ENCODE results near the gene PIGQ.

Gene PIGQ

DNA sequence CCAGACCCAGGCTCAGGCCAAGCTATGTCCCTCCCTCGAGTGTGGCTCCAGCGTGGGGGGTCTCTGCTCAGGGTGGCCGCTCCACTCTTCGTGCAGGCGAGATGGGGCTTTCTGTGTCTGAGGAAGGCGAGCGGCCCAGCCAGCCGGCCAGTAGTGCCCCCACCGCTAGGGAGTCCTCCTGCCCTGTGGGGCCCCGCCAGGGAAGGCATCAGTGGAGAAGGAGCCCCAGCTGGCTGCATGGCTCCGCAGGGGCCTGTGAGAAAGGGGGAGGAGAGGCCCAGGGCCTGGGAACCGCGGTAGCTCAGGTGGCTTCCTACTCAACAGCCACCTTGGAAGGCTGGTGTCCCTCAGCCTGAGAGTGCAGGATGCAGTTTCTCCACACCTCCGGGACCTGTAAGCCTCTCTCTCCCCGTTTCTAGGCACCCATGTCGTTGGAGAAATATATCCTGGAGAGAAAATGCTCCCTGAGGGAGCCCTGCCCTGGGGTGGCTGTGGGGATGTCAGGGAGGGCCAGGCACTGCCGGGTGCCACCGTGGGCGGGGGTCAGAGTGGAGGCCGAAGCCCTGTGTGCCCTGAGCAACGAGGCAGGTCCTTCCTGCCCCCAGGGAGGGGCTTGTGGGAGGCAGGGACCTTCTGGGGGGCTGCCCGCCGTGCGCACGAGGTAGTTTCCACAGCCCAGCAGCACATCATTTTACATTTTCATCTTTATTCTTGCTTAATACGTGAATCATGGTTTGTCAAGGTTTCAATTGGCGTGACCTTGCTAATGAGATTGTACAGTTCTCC, 3.3 kb downstream of the PIGQ start:
- DNase-seq = no peak

DNA sequence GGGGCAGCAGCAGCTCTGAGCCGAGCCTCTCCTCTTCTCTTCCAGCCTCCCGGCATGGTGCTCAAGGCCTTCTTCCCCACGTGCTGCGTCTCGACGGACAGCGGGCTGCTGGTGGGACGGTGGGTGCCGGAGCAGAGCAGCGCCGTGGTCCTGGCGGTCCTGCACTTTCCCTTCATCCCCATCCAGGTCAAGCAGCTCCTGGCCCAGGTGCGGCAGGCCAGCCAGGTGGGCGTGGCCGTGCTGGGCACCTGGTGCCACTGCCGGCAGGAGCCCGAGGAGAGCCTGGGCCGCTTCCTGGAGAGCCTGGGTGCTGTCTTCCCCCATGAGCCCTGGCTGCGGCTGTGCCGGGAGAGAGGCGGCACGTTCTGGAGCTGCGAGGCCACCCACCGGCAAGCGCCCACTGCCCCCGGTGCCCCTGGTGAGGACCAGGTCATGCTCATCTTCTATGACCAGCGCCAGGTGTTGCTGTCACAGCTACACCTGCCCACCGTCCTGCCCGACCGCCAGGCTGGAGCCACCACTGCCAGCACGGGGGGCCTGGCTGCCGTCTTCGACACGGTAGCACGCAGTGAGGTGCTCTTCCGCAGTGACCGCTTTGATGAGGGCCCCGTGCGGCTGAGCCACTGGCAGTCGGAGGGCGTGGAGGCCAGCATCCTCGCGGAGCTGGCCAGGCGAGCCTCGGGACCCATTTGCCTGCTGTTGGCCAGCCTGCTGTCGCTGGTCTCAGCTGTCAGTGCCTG, 4.4 kb downstream of the PIGQ start:
- DNase-seq = no peak

DNA sequence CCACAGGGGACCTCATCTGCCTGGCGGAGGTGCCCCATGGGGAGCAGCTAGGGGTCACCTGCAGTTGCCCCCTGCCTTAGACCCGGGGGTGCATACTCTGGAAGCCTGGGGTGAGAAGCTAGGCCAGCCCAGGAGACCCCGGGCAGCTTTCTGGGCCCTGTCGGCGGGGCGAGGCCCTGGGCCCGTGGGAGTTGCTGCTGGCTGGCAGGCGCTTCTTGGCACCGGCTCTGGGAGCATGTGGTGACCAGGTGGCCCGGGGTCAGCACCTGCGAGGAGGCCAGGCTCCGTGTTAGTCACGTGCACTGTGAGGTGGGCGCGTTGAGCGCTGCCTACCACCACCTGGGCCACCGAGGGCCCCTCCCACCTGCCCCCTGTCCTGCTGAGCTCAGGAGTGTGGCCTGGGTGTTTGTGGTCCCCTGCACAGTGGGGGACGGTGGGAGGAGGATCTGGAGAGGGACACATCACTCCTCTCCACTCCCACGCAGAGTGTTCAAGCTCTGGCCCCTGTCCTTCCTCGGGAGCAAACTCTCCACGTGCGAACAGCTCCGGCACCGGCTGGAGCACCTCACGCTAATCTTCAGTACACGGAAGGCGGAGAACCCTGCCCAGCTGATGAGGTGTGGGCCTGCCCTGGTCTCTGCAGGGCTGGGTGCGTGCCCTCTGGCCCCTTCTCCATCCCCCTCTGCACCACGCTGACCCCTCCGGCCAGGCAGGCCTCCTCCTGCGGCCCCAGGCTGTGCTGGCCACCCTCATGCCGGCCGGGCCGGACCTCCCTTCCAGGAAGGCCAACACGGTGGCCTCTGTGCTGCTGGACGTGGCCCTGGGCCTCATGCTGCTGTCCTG, 5.8 kb downstream of the PIGQ start:
- DNase-seq = no peak

DNA sequence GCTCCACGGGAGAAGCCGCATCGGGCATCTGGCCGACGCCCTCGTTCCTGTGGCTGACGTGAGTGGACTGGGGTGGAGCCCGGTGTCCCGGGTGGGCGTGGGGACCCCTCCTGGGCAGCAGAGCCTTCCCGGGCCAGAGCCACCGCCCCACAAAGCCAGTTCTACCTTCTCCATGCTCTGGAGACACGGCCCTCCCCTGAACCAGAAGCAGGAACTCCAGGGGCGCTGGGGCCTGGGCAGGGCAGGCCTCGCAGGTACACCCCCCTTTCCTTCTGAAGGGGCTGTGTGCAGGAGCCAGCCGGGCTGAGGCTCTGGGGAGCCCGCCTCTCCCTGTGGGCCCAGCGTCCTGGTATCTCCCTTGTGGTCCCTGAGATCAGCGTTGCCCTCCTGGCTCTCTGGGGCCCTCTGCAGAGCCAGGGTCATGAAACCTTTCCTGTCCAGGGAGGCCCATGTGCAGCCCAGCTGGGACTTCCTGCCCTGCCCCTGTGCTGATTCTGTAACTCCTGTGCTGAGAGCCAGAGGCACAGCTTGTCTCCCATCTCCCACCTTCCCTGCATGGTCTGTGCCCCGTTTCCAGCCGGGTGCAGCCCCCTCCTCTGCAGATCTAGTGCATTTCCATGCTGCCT, 6.5 kb downstream of the PIGQ start:
- no peak for DNase-seq

DNA sequence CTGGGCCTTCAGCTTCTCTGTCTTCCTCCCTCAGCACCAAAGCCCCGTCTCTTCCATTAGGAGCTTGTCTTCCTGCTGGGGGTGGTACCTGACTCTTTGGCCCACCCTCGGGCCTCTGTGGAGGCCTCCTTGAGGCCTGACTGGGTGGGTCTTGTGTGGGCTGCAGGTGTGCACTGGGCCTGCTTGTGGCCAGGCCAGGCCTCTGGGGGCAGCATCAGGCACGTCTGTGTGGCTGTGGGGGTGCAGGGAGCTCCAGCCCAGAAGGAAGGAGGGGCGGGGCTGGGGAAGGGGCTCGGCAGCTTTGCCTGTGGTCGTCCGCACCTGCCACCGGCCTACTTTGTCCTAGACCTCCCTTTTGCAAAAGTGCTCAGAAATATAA, 7.0 kb downstream of the PIGQ start:
- DNase-seq = no peak

DNA sequence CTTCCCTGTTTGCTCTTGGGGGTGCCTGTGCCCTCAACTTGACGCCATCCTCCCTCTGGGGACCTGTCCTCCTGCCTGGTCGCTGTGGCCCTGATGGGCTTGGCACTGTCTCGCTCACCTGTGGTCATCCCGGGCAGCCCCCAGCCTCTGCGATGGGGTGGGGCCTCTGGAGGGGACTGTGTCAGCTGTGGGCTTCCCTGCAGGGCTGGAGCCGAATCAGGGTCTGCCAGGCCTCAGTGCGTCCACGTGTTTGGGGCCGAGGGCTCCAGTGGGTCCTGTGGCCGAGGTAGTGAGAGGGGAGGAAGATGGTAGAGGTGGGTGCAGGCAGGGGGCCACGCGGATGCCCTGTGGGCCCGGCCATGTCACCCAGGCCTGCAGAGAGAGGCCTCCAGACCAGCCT, 8.0 kb downstream of the PIGQ start:
- DNase-seq = no peak

DNA sequence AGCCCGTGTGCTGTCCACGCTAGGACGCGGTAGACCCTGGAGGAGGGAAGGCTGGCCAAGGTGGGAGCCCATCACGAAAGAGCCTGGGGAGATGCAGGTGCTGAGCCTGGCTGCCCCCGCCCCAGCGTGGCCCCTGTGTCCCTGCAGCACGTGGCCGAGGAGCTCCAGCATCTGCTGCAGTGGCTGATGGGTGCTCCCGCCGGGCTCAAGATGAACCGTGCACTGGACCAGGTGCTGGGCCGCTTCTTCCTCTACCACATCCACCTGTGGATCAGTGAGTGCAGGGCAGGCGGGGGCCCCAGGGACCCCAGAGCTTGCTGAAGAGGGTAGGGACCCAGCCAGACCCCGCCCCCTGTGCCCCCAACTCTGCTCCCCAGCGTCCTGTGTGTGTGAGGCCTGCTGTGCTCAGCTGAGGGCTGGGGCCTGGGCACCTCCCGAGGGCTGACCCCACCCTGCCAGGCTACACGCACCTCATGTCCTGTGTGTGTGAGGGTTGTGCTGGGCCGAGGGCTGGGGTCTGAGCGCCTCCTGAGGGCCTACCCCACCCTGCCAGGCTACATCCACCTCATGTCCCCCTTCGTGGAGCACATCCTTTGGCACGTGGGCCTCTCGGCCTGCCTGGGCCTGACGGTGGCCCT, 8.6 kb downstream of the PIGQ start:
- DNase-seq = no peak

DNA sequence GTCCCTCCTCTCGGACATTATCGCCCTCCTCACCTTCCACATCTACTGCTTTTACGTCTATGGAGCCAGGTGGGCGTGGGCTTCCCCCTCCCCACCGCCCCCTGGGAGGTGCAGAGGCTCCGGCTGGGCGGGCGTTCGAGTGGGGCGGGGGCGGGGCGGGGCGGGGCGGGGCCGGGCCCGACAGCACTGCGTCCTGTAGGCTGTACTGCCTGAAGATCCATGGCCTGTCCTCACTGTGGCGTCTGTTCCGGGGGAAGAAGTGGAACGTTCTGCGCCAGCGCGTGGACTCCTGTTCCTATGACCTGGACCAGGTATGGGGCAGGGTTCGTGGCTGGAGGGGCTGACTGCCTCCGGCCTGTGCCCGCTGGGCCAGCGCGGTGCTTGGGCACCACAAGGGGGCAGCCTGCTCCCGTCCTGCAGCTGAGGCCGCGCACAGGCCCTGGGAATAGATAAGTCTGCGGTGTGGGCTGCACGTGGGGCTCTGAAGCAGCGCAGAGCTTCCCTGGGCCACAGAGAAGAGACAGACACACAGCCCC, 9.2 kb downstream of the PIGQ start:
- DNase-seq = peak; percentile 72

DNA sequence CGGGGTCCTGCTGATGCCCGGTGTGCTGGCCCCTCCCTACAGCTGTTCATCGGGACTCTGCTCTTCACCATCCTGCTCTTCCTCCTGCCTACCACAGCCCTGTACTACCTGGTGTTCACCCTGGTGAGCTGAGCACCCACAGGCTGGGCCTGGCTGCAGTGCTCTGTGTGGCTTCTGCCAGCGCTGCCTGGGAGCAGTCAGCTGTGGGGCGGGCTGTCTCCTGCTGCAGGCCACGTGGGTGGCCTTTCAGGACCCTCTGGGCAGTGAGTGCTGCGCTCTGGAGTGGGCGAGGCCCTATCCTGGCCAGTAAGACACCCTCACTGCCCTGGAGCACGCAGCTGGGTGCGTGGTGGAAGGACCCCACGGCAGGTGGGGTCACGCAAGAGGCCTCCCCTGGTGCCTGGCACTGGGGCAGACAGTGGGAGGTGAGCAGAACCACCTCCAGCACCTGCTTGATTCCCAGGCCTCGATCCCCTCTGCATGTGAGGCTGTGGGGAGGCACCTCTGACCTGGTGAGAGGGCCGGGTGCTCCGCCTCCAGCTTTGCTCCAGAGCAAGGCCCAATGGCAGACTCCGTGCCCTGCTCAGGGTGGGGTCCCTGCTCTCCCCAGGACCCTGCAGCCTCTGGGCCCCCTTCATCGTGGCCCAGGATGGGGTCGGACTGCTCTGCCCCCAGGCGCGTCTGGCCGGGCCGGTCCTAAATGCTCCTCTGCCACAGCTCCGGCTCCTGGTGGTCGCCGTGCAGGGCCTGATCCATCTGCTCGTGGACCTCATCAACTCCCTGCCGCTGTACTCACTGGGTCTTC, 10.6 kb downstream of the PIGQ start:
- DNase-seq = no peak

DNA sequence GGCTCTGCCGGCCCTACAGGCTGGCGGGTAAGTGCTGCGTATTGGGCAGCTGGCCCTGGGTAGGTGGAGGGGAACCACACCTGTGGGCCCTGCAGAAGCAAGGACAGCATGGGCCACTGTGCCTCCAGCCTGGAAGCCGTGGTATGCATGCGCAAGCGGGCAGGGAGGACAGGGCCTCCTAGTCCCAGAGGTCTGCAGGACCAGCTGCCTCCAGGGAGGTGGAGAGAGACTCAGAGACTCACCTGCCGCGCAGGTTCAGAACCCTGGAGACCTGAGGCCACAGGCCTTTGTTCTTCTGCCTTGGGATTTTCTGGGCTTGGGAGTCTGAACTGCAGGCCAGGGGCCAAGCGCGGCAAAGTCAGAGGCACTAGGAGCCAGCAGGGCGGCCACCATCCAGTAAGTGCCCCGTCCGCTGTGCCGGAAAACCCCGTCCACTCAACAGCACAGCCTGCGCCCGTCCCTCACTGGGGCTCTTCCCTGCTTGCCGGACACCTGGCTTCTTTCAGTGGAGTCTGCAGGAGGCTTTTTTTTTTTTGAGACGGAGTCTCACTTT, 11.3 kb downstream of the PIGQ start:
- DNase-seq = no peak

DNA sequence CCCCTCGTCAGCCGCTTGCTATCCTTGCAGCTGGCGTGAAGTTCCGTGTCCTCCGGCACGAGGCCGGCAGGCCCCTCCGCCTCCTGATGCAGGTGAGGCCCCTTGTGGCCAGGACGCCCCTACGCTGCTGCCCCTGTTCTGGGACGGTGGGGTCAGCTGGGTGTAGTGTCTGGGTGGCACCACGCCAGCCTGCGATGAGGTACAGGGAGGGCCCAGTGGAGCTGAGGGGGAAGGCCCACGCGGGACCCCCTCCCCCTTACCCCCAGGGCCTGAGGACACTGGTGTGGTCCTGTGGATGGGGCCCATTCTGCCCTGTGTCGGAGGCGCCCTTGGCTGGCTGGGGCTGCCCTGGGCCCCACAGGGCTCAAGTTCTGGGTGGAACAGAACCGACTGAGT, 12.4 kb downstream of the PIGQ start:
- DNase-seq = no peak

DNA sequence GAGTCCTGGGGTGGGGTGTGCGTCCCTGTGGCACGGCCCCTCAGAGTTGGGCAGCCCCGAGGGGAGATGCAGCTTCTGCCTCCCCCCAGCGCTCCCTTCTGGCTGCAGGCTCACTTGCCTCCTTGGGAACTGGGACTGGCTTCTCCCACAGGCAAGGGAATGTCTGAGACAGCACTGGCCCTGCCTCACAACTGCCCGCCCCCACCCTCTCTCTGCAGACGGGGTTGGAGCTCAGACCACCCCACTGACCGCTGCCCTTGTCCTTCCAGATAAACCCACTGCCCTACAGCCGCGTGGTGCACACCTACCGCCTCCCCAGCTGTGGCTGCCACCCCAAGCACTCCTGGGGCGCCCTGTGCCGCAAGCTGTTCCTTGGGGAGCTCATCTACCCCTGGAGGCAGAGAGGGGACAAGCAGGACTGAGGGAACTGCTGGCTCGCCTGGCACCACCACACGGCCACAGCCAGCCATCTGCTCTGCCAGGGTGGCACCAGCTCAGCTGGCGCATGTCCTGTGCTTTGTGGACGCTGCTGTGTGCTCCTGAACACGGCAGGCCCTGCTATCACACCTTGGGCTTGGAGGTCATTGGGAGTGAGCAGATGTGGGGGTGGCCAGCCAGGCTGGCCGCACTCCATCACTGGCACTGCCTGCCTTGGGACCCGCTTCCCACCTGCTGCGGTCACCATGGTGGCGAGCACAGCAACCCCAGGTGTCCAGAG, 13.0 kb downstream of the PIGQ start:
- DNase-seq = no peak

DNA sequence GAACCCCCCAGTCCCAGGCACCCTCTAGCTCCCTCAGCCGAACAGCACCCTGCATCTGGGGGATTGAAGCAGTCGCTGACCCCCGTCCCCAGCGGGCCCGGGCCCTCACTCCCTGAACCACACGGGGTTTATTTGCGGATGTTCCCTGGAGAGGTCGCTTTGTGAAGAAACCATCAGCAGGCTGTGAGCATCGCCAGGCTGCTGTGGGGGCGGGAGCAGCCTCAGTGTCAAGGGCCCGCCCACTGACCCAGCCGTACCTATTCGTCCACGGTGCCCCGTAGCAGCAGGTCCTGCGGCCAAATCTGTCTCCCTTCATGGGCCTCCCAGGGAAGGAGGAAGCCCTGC, 13.7 kb downstream of the PIGQ start:
- no peak for DNase-seq

DNA sequence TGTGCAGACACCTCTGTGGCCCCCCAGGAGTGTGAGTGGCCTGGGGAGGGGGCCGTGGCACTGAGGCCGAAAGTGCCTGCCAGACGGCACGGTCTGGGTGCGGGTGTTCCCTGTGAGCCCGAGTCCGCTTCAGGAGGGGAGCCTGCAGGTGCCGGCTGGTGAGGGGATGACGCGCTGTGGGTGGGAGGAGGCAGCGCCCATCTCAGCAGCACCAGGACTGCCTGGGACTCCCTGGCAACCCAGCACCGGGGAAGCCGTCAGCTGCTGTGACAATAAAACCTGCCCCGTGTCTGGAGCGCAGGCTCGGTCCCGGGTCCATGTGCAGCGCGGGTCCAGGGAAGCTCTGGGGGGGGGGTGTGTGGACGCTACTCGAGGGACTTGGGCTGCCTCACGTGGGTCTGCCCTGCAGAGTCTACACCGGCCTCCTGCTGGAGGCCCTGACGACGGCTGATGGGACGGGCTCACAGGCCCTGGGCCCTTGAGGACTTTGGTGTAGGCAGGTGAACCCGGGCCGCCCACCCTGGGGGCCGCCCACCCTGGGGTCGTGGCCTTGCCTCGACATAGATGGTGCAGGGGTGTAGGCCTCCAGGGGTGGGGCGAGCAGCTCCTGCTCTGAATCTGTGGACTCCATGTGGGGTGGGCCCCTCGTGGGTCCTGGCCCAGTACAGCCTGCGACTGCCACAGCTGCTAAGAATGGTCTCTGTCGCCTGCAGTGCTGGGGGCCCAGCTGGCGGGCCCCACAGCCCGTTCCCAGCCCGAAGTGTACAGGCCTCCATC, 14.2 kb downstream of the PIGQ start:
- no peak for DNase-seq

DNA sequence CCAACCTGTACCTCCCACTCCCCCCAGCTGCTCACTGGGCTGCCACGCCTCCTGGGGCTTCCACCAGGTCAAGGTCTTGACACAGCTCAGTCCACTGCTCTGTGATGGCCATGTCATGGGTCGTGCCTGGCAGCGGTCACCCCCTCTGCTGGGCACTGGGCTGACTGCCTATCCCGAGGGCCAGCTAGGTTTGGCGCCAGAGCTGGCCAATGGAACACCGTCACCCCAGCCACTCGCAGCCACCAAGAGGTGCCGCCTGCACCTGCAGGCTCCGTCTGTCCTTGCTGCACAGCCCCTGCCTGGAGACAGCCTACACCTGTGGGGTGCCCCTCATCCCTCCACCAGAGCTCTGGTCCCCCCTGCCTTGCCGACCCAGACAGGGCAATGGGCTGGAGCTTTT, 15.6 kb downstream of the PIGQ start:
- no peak for DNase-seq

DNA sequence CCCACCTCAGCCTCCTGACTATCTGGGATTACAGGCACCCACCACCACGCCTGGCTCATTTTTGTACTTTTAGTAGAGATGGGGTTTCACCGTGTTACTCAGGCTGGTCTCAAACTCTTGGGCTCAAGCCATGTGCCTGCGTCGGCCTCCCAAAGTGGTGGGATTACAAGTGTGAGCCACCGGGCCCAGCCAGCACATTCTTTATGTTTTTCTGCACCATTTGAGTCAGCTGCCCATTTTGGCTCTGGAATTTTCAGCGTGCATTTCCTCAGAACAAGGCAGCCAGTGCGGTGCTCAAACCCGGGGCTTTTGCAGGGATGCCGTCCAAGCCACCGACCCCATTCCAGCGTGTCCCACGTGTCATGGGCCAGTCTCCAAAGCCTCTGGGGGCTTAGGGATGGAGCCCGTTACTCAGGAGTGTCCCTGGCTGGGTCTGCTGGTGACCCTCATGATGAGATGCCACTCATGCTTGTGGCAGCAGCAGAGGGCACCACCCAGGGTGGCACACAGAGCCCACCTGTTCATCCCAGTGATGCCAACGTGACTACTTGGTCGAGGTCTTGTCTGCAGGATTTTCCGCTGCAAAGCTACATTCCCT, 16.4 kb downstream of the PIGQ start:
- no peak for DNase-seq

DNA sequence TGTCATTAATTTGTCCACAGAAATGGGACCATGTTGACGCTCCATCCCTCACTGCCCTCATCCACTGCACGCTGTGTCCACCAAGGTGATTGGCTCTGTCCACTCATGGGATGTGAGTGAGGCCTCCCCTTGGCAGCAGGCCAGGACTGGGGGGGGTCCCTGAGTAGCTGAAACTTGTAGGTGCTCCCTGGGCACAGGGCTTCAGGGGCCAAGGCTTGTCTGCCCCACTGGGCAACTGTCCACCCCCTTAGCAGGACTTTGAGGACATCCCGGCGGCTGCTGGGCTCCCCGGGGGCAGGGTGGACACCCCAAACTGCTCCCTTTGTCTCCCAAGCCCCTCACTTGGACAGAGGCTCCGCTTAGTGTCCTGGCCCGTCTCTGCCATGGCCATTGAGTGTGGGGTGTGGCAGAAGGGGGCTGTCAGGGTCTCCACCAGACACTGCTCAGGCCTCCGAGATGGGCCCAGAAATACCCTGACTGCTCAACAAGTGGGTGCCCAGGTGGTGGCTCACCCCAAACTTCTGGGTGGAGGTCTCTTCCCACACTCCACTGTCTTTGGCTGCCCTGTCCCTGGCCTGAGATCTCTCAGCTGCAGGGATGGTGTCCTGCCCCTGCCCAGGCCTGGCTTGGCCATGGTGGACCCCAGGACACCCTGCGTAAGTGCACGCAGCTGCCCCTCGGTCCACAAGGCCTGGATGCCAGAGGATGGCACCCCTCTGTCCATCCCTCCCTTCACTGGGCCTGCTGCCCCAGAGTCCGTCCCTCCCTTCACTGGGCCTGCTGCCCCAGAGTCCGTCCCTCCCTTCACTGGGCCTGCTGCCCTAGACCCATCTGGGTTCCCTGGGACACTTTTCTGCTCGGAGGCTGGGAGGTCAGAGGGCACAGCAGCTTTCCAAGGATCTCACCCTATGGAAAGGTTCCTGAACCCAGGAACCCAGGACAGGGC, 17.1 kb downstream of the PIGQ start:
- no peak for DNase-seq

DNA sequence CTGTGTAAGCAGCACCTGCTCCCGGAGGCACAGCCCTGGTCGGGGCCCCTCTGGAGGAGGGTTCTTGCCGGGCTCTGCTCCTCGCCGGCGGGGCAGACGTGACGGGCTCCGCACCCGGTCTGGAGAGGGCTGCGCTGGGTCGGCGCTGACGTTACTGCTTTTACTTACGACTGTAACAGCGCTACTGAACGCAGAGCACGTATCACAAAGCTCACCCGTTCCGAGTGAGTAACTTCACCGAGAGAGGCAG, 18.8 kb downstream of the PIGQ start:
- peak; percentile 70 for DNase-seq
